ENCODE results near the gene SIKE1. TPM values are rescaled to one million over a fixed set of nuclear protein-coding genes. Genes with fewer than 3 reads are reported as not detected.

Gene SIKE1
- total RNA-seq, 1 experiment from 2014 or later, result 60.7 TPM

- TF ChIP-seq SIN3A (IDR thresholded peaks at IDR 0.05; ENCODE audit: low read depth) (no peak), YY1 (IDR thresholded peaks at IDR 0.05; ENCODE audit: extremely low read depth, insufficient replicate concordance, low read depth, low read length) (no peak), EGR1 (IDR thresholded peaks at IDR 0.05; ENCODE audit: low read depth) (no peak), FOSL1 (IDR thresholded peaks at IDR 0.05; ENCODE audit: low read depth) (no peak), CTCF (IDR thresholded peaks at IDR 0.05 in 2 of 3, conservative IDR thresholded peaks at IDR 0.05 in 1 of 3; ENCODE audit: borderline replicate concordance in 1 of 3, insufficient read depth in 1 of 3, low read depth in 2 of 3, low read length in 2 of 3) (no peak), ATF3 (IDR thresholded peaks at IDR 0.05) (no peak), CBX3 (IDR thresholded peaks at IDR 0.05; ENCODE audit: low read depth) (no peak), EZH2 (IDR thresholded peaks at IDR 0.05) (no peak), ZFX (IDR thresholded peaks at IDR 0.05) (no peak), JUND (IDR thresholded peaks at IDR 0.05) (no peak), SRF (IDR thresholded peaks at IDR 0.05; ENCODE audit: low read depth) (no peak), CEBPB (IDR thresholded peaks at IDR 0.05; ENCODE audit: low read depth) (no peak), MAX (IDR thresholded peaks at IDR 0.05) (no peak), POLR2AphosphoS5 (IDR thresholded peaks at IDR 0.05; ENCODE audit: low read depth, low read length) (no peak)
- ATAC-seq (no peak), DNase-seq (ENCODE audit: low read depth, low spot score) (no peak)
- intact Hi-C loops (cut with micrococcal nuclease), result no loop called here
- BruUV-seq (replicated peaks), result no TSS peak
- ChIA-PET RAD21 (ENCODE audit: low non-redundant PET in 1 of 2, low total read pairs in 2 of 2, uncharacterized antibody in 2 of 2, unreplicated experiment in 2 of 2) (no interaction called here), POLR2A (no interaction called here), CTCF (no interaction called here)
- H3K9me3 ChIP-seq (ENCODE audit: control insufficient read depth in 1 of 2, insufficient read depth in 1 of 2, low read depth in 1 of 2, low read length in 2 of 2), result no peaks in the 10 kb centered on the region
- no peak overlapping the region for H3K4me3 ChIP-seq (replicated peaks in 1 of 2; ENCODE audit: low read depth in 1 of 2, low read length in 2 of 2)
- no peak overlapping the region for H3K9ac ChIP-seq (ENCODE audit: low read length)
- no peak overlapping the region for H3K4me2 ChIP-seq (ENCODE audit: low read length)
- H2AFZ ChIP-seq (ENCODE audit: low read depth, low read length, poor library complexity, severe bottlenecking), result no peak overlapping the region
- H3K36me3 ChIP-seq (ENCODE audit: control insufficient read depth in 1 of 2, insufficient read depth in 2 of 2, low read length in 2 of 2), result peaks cover 69 to 79% of the 10 kb centered on the region in 2 experiments
- no peaks in the 10 kb centered on the region for H3K27me3 ChIP-seq (ENCODE audit: insufficient read depth, low read length)
- H3K27ac ChIP-seq (ENCODE audit: low read depth, low read length), result no peak overlapping the region
- H3K4me1 ChIP-seq (ENCODE audit: control insufficient read depth in 1 of 2, insufficient read depth in 2 of 2, low read length in 2 of 2), result no peaks in the 10 kb centered on the region
- peaks cover 4% of the 10 kb centered on the region; the same call in 1 of the 2 replicates for H4K20me1 ChIP-seq (ENCODE audit: insufficient read depth)
- H3K9me2 ChIP-seq (ENCODE audit: insufficient read depth), result no peaks in the 10 kb centered on the region
- peaks cover 79% of the 10 kb centered on the region for H3K79me2 ChIP-seq (ENCODE audit: insufficient read depth, low read length)
These were observed 55.3 kb downstream of the SIKE1 start for GRCh38 chr1:114725230-114725629.

All from HCT116 (cell line).